H7 (cell line): ENCODE results near the gene WDR35. TPM values are rescaled to one million over a fixed set of nuclear protein-coding genes. Genes with fewer than 3 reads are reported as not detected.
"Not testable (repeated sequence)": the region's sequence is repeated elsewhere in the genome, so short reads cannot be mapped to it uniquely, and the experiment has no call there.

Experiments
- DNase-seq: peaks from one replicate; pipeline ENCODE4 v3.0.0; 2012
- H3K27me3 ChIP-seq: 2 replicates; pipeline ENCODE4 v1.6.0; 2011; ENCODE audit warnings: mild to moderate bottlenecking, low read length; ENCODE audit not compliant: control insufficient read depth, insufficient read depth
- H3K36me3 ChIP-seq: replicated peaks from 2 replicates; pipeline ENCODE4 v1.5.1; 2011; ENCODE audit warnings: low read length; ENCODE audit not compliant: control insufficient read depth, insufficient read depth
- H3K4me3 ChIP-seq: 2 replicates; pipeline ENCODE4 v1.5.1; 2011; ENCODE audit warnings: low read depth, mild to moderate bottlenecking, control low read depth, low read length, moderate library complexity; ENCODE audit not compliant: insufficient read depth
- total RNA-seq: library from RNA; depleted of rRNA; stranded (reverse); fragments of >200 nt; shearing (Covaris generic); gene quantifications from 2 replicates; pipeline ENCODE4 v1.2.3, GENCODE V29; 2014

The WDR35 gene
- total RNA-seq, 1 experiment from 2014 or later, result 12.4 TPM

DNA sequence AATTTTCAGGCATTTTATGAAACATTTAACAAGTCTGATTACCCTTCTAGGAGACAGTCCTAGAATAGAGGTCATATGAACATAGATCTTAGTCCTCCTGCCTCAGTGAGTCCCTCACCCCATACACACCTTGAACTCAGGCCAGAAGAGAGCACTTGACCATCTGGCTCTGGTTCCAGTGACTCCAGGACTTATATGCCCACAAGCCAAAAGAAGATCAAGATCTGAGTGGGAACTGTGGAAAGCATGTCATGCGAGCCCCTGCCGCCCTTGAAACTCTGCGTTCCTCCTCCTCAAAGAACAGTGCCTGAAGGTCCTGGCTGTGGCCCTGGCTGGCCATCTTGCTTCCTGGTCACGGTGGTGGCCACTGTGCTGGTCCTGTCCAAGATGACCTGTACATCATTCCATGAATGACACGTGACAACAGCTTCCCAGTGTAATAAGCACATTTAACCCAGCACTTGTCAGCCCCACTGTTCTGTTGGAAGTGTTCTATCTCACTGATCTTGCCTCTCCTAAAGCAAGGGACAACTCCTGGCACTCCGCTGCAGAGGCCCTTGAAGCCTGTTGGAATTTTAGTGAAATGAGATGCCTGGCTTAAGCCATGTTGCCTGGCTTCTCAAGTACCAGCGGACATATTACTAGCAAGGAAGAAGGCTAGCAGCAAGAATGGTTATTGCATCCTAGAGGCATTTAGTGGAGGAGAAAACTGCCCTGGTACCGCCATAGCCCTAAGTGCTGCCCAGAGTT is 105.8 kb downstream of the WDR35 start:
- no peak for DNase-seq
- Histone ChIP-seq H3K4me3 (no peak overlapping the region), H3K27me3 (no peaks in the 10 kb centered on the region), H3K36me3 (no peaks in the 10 kb centered on the region)

DNA sequence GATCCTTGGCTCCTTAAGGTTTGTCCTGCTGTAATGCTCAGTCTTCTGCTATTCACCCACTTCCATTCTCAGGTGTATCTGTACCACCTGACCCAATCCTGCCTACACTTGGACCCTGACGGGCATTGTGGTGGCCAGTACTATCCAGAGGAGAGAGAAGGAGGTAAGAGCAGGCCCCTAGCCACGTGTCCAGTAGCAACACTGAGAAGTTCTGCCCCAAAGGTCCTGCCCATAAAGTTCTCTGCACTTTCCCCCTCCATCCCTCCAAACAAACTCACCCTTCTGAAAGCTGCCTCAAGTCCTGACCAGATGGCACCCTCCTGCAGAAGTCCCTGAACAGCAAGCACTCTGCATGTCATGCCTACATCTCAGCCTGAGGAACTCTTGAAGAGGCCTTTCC is 106.4 kb downstream of the WDR35 start:
- DNase-seq, result peak; percentile 2
- H3K27me3 ChIP-seq, result no peaks in the 10 kb centered on the region
- no peaks in the 10 kb centered on the region for H3K36me3 ChIP-seq
- H3K4me3 ChIP-seq, result no peak overlapping the region

- Histone ChIP-seq H3K36me3 (no peaks in the 10 kb centered on the region), H3K27me3 (no peaks in the 10 kb centered on the region), H3K4me3 (no peak overlapping the region)
- no peak for DNase-seq
Observed at GRCh38 chr2:19882286-19882685, 107.6 kb downstream of the WDR35 start.

GRCh38 chr2:19881908-19882265 is 108.0 kb downstream of the WDR35 start:
- H3K4me3 ChIP-seq, result no peak overlapping the region
- DNase-seq, result no peak
- H3K27me3 ChIP-seq, result no peaks in the 10 kb centered on the region
- H3K36me3 ChIP-seq, result no peaks in the 10 kb centered on the region

DNA sequence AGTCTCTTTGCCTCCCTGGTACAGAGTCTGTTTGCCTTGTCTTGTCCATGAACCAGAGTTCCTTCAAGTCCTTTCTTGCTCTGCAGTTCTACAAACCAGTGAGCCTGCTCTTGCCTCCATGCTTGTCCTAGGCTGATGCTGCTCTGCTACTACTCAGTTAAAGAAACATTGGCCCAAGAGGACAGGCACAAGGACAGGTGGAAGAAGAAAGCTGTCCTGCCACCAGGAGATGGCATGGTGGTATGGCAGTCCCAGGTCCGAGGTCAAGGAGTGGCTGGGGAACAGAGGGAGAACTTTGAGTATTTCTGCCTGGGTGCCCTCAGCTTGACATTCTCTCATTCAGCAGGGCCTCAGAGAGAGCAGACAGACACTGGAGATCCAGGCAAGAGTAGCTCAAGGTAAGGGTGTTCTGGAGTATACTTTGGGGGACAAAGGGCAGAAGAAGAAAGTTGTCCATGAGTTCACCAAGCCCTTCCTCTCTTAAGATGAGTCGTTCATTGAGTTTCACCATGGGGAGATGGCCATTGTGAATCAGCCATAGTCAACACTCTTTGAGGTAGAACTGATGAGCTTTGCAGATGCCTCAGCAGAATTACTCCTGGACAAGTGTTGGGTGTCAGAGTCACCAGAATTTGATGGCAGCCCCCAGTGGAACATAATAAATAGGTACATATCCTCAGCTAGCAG is 108.5 kb downstream of the WDR35 start:
- H3K4me3 ChIP-seq, result no peak overlapping the region
- H3K27me3 ChIP-seq, result no peaks in the 10 kb centered on the region
- no peaks in the 10 kb centered on the region for H3K36me3 ChIP-seq
- no peak for DNase-seq

GRCh38 chr2:19880191-19880590 is 109.7 kb downstream of the WDR35 start:
- H3K36me3 ChIP-seq, result not testable (repeated sequence)

GRCh38 chr2:19879120-19879519 is 110.8 kb downstream of the WDR35 start:
- no peak for DNase-seq
- Histone ChIP-seq H3K4me3 (no peak overlapping the region), H3K27me3 (no peaks in the 10 kb centered on the region), H3K36me3 (no peaks in the 10 kb centered on the region)

More at GRCh38 chr2:19880191-19880590, 109.7 kb downstream of the WDR35 start:
- not testable (repeated sequence) for H3K27me3 ChIP-seq, DNase-seq, H3K4me3 ChIP-seq

GRCh38 chr2:19878268-19879046 is 111.4 kb downstream of the WDR35 start:
- H3K36me3 ChIP-seq, result no peaks in the 10 kb centered on the region
- no peaks in the 10 kb centered on the region for H3K27me3 ChIP-seq
- DNase-seq, result no peak
- H3K4me3 ChIP-seq, result no peak overlapping the region

DNA sequence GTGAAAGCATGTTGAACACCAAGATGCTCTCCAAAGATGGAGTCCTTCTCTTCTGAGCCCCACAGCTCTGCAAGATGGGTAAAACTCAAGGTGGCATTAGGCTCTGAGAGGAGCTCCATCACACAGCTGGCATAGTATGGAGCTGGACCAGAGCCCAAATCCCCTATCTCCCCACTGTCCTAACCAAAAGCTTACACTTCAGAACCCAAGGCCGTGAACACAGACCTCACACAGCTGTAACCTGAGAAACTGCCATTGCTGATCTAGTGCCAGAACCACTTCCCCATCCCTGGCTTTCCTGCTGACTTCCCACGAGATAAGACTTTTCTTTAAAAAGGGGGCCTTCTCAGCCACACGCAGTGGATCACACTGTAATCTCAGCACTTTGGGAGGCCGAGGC is 113.2 kb downstream of the WDR35 start:
- Histone ChIP-seq H3K4me3 (no peak overlapping the region), H3K27me3 (no peaks in the 10 kb centered on the region), H3K36me3 (no peaks in the 10 kb centered on the region)
- no peak for DNase-seq

DNA sequence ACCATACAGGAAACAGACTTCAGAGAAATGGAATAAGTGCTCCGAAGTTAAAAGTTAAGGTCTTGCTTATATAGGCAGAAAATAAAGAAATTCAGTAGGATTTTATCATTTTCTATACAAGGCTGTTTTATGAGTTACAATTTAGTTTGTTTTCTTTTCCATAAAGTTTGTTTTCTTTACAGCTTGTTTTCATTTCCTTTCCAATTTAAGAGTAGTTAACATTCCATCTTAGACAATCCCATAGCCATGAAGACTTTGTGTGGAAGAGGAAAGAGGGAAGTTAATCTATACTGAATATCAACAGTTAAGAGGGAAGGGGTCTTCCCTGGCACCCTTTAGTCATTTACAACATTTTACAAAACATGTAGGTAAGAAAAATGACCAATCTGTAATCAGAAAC is 114.6 kb downstream of the WDR35 start:
- no peak for DNase-seq
- H3K36me3 ChIP-seq, result no peaks in the 10 kb centered on the region
- no peak overlapping the region for H3K4me3 ChIP-seq
- H3K27me3 ChIP-seq, result peaks cover 2% of the 10 kb centered on the region; the same call in 1 of the 2 replicates

DNA sequence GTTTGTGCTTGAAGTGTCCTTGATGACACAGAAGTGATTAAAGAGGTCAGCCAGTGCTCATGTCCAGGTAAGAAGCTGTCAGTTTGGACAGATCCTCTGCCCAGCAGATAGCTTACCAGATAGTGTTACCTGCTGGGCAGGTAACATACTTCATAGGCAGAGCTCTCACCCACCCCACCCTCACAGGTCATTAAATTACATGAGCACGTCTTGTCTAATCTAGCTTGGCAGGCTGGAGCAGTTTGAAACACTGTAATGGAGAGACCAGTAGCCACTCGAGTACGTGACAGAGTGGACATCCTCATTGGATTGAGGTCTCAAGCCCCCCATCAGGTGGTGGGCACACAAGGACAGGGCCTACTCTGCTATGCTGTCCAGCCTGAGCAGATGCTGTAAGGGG is 115.2 kb downstream of the WDR35 start:
- Histone ChIP-seq H3K27me3 (peaks cover 2% of the 10 kb centered on the region), H3K36me3 (no peaks in the 10 kb centered on the region), H3K4me3 (no peak overlapping the region)
- DNase-seq, result no peak

- H3K27me3 ChIP-seq, result peaks cover 18% of the 10 kb centered on the region
- no peaks in the 10 kb centered on the region for H3K36me3 ChIP-seq
- no peak for DNase-seq
- no peak overlapping the region for H3K4me3 ChIP-seq
Observed at GRCh38 chr2:19873014-19873413, 116.9 kb downstream of the WDR35 start.

DNA sequence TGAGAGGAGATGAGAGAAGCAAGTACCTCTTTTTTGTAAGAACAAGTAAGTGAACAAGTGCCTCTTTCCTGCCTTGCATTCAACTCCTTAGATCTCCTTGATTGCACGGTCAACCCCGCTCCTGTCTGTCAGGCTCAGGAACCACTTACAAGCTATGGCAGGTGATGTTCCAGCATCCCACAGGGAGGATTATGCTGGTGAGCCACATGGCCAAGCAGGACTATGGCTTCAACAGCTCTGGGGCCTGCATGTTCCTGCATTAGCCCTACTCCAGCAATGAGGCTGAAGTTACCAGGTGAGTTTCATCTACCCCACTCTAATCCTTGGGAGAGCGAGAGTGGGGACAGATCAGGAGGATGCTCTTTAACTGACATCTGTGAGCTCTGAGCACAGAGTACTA is 117.6 kb downstream of the WDR35 start:
- H3K27me3 ChIP-seq, result peaks cover 25% of the 10 kb centered on the region
- DNase-seq, result no peak
- H3K4me3 ChIP-seq, result no peak overlapping the region
- H3K36me3 ChIP-seq, result no peaks in the 10 kb centered on the region

GRCh38 chr2:19871836-19872235 is 118.1 kb downstream of the WDR35 start:
- no peak for DNase-seq
- Histone ChIP-seq H3K4me3 (no peak overlapping the region), H3K36me3 (no peaks in the 10 kb centered on the region), H3K27me3 (peaks cover 29% of the 10 kb centered on the region)

GRCh38 chr2:19870792-19871191 is 119.1 kb downstream of the WDR35 start:
- peaks cover 29% of the 10 kb centered on the region for H3K27me3 ChIP-seq
- DNase-seq, result no peak
- no peaks in the 10 kb centered on the region for H3K36me3 ChIP-seq
- no peak overlapping the region for H3K4me3 ChIP-seq
